NCI-H748 (cell line): ENCODE measurements around the gene YIF1A.
"Not testable (repeated sequence)": the region's sequence is repeated elsewhere in the genome, so short reads cannot be mapped to it uniquely, and the experiment has no call there.

Source experiments
- DNase-seq: peaks from one replicate; lab custom pipeline; 2025; ENCODE audit not compliant: unreplicated experiment; lab: John Stamatoyannopoulos, UW

Gene YIF1A

GRCh38 chr11:66326261-66327111 lies 37.5 kb upstream of the YIF1A start:
- no peak for DNase-seq

DNA sequence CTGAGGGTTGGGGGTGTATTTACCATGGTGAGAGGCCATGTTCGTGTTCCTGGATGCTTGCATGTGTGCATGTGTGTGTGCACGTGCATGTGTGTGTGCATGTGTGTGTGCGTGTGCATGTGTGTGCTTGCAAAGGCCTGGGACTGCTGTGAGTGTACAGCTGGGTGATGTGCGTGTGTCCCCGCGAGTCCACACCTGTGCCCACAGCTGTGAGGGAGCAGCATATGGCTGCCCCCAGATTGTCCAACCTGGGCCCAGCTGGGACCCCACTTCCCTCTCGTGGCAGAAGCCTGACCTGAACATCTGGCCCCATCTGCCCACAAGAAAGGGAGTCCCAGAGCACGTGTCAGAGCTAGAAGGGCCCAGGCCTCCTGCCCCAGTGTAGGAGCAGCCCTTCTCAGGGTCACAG lies 36.3 kb upstream of the YIF1A start:
- DNase-seq = no peak

DNA sequence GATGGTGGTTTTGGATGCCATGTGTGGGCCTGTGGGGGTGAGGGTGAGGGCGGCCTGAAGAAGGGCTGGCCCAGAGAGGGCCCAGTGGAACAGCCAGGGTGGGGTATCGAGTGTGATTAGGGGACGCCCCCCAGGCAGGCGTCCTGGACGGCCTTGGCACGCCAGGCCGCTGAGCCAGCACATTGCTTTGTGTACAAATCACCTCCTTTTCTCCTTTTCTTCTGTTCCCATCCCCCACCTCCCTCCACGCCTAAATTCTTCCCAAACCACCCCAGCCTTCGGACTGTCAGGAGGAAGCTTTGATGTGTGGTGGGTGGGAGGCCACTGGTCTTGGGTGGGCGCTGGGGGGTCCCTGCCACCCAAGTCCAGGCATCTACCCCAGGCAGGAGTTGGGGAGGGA lies 35.7 kb upstream of the YIF1A start:
- DNase-seq = no peak

GRCh38 chr11:66323684-66324083 lies 34.7 kb upstream of the YIF1A start:
- no peak for DNase-seq

- DNase-seq = no peak
These were observed 33.9 kb upstream of the YIF1A start for GRCh38 chr11:66322732-66323427.

- DNase-seq = no peak
These were observed 32.7 kb upstream of the YIF1A start for GRCh38 chr11:66321606-66322005.

DNA sequence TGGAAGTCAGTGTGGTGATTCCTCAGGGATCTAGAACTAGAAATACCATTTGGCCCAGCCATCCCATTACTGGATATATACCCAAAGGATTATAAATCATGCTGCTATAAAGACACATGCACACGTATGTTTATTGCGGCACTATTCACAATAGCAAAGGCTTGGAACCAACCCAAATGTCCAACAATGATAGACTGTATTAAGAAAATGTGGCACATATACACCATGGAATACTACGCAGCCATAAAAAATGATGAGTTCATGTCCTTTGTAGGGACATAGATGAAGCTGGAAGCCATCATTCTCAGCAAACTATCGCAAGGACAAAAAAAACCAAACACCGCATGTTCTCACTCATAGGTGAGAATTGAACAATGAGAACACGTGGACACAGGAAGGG lies 31.8 kb upstream of the YIF1A start:
- DNase-seq = not testable (repeated sequence)

DNA sequence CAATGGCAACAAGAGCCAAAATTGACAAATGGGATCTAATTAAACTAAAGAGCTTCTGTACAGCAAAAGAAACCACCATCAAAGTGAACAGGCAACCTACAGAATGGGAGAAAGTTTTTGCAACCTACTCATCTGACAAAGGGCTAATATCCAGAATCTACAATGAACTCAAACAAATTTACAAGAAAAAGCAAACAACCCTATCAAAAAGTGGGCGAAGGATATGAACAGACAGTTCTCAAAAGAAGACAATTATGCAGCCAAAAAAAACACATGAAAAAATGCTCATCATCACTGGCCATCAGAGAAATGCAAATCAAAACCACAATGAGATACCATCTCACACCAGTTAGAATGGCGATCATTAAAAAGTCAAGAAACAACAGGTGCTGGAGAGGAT lies 31.3 kb upstream of the YIF1A start:
- not testable (repeated sequence) for DNase-seq

- DNase-seq = no peak
These were observed 29.6 kb upstream of the YIF1A start for GRCh38 chr11:66318600-66318970.

DNA sequence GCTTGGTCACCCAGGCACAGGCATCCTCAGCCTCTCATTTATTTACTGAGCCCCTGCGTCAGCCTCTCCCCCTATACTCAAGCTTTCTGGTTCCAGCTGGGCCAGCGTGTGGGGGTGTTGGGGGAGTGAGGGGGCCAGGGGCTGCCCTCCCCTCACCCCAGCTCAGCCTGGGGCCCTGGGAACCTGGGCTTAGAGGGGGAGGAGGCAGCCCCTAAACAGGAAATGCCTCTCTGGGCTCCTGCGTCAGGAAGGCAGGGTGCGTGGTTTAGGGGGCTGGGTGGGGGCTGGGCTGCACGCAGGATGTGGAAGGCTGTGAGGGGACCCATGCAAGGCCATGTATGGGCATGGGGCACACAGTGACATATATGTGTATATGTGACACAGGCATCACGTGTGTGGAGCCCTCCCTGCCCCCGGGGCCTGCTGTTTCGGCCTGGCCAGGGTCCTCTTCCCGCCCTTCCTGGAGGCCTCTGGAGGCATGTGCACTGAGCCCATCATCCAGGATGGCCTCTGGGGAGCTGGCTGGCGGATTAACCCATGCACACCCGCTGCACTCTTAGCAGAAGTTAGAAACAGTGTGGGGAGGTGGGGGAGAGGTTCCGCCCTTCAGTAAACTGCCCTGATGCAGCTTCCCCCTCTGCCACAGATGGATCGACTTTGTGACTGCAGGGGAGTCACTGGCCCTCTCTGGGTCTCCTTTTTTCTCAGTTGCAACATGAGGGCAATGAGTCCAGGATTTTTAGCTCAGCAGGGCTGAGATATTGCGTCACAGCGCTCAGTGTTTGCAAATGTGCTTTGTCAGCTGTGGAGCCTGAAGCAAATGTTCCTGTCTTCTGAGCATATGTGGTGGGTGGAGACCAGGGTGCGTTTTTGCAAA lies 29.0 kb upstream of the YIF1A start:
- DNase-seq = no peak

DNA sequence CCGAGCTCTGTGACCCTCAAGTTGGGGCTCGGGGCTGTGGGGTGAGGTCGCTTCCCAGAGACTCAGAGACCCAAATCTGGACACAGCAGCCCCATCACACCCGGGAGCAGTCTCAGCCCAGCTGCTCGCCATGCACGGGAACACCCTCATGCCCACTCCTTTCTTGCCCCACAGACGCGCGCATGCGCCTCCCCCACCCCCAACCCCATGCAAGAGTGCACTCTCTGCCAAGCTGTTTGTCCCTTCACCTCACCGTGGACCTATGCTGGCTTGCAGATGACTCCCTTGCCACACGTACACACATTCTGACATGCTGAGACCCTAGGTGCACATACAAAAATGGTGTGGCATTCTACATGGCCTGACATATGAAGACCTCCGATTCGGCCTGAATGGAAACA lies 28.4 kb upstream of the YIF1A start:
- no peak for DNase-seq

DNA sequence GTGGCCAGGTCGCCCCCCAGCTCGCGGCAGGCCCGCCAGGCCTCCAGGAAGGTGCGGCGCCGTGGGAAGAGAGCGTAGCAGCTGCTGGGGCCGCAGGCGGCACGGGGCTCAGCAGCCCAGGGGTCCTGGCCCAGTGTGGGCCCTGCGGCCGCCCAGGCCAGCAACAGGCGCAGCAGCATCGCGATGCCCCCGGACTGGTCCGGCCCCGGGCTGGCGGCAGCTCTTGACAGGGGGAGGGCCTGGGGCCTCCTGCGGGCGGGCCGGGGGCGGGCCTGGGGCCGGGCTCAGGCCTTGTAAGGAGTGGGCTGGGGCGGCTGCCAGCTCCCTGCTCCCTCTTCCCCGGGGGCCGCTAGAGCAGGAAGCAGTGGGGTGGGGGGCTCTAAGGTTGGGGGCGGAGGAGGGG lies 27.9 kb upstream of the YIF1A start, which contains the start of gene CD248:
Gene CD248 (minus strand): TSS at position 196 of the 403 bp plus-strand sequence. CDS start 17 bp downstream, at position 179.
- no peak for DNase-seq

GRCh38 chr11:66315921-66316811 lies 27.2 kb upstream of the YIF1A start:
- DNase-seq = no peak

- no peak for DNase-seq
These were observed 26.5 kb upstream of the YIF1A start for GRCh38 chr11:66315498-66315885.

- DNase-seq = no peak
These were observed 25.9 kb upstream of the YIF1A start for GRCh38 chr11:66314561-66315497.

- DNase-seq = no peak
These were observed 25.2 kb upstream of the YIF1A start for GRCh38 chr11:66314186-66314501.

DNA sequence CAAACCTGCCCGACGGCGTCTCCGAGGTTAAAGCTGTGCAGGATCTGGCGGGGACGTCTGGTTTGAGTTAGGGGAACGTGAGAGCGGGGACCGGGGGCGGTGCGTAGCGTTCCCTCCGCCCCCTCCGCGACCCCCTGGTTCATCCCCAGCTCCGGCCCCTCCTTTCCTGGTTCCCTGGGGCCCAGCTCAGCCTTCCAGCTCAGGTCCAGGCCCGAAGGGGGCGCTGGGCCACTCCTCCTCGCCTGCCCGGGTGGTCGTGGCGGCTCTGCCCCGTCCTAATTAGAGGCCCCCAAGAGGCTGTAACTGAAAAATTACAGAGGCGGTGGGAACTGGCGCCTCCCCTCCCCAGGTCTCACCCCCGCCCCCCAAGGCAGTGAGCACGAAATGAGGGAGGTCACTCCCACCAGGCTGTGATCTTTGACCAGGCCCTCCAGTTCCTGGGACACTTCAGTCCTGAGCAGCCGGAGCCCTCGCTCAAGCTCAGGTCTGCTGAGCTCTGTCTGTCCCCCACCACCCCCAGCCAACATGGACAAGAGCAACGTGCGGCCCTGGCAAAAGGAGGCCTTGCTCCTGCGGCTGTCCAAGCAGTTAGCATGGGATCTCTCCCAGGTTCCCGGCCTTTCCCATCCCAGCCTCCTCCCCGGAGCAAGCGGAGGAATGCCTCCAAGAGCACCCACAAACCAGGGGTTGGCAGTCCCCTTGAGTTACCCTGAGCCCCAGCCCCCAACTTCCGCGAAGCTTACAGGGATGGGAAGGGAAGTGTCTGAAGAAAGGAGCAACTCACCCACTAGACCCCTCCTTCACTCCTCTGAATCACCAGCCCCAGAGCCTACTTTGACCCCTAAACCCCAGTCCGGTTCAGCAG lies 24.6 kb upstream of the YIF1A start:
- DNase-seq = no peak

GRCh38 chr11:66312549-66313320 lies 23.8 kb upstream of the YIF1A start:
- peak; percentile 97 for DNase-seq
